GM12891 (cell line): ENCODE results near the gene HHAT. TPM values are rescaled to one million over a fixed set of nuclear protein-coding genes. Genes with fewer than 3 reads are reported as not detected.

Experiments used
- DNase-seq: peaks from one replicate; pipeline ENCODE4 v3.0.0; 2011; ENCODE audit warnings: low spot score; ENCODE audit not compliant: insufficient read length
- FAIRE-seq: peaks from 2 replicates; lab custom pipeline; 2011; peaks lifted over from hg19 to GRCh38; lab: Jason Lieb, UNC
- PAX5 ChIP-seq: IDR thresholded peaks from 2 replicates; pipeline ENCODE4 v1.6.1; 2011; ENCODE audit warnings: low read length, moderate library complexity, mild to moderate bottlenecking; ENCODE audit not compliant: insufficient read depth, severe bottlenecking
- POLR2A ChIP-seq: IDR thresholded peaks from 2 replicates; pipeline ENCODE4 v1.6.1; 2011; ENCODE audit warnings: low read depth, low read length, control low read depth
- POLR2AphosphoS5 ChIP-seq: IDR thresholded peaks from 2 replicates; pipeline ENCODE4 v1.6.1; 2011; ENCODE audit warnings: low read depth, low read length, control low read depth
- POU2F2 ChIP-seq: IDR thresholded peaks from 2 replicates; pipeline ENCODE4 v1.6.1; 2011; ENCODE audit warnings: low read depth, mild to moderate bottlenecking, control low read depth, low read length, moderate library complexity
- SPI1 ChIP-seq: IDR thresholded peaks from 2 replicates; pipeline ENCODE4 v1.6.1; 2011; ENCODE audit warnings: low read depth, low read length, control low read depth
- TAF1 ChIP-seq: IDR thresholded peaks from 2 replicates; pipeline ENCODE4 v1.6.1; 2011; ENCODE audit warnings: low read depth, low read length, control low read depth
- polyA plus RNA-seq: library from polyadenylated mRNA; unstranded; fragments of >200 nt; gene quantifications from one replicate; pipeline ENCODE4 v1.2.1, GENCODE V29; 2012; ENCODE audit warnings: low read depth, missing spikeins, inconsistent platforms; ENCODE audit not compliant: missing spikeins

The HHAT gene
- polyA plus RNA-seq = 1.7 TPM

GRCh38 chr1:210328746-210329503 lies at the start of gene HHAT:
Gene HHAT, plus strand, starts transcription at chr1:210328902. Its CDS starts 20,074 bp downstream, at chr1:210348976.
- TF ChIP-seq POLR2A (peak; percentile 64; the same call in 1 of the 2 replicates), TAF1 (no peak)
- FAIRE-seq = no peak

GRCh38 chr1:210280221-210280620 lies 48.5 kb upstream of the HHAT start:
- FAIRE-seq (no peak), DNase-seq (no peak)
- no peak for TF ChIP-seq POLR2AphosphoS5
- TF ChIP-seq SPI1 = no peak
- no peak for TF ChIP-seq PAX5
- TF ChIP-seq POLR2A = no peak
- TF ChIP-seq POU2F2 = no peak
- TF ChIP-seq TAF1 = no peak

More at GRCh38 chr1:210328746-210329503, at the start of gene HHAT:
- DNase-seq = peak; percentile 68

- FAIRE-seq (no peak), DNase-seq (no peak)
- no peak for TF ChIP-seq POLR2A
- no peak for TF ChIP-seq PAX5
- no peak for TF ChIP-seq SPI1
- TF ChIP-seq TAF1 = no peak
- no peak for TF ChIP-seq POLR2AphosphoS5
- no peak for TF ChIP-seq POU2F2
Measured at GRCh38 chr1:210288116-210288515, 40.6 kb upstream of the HHAT start.

GRCh38 chr1:210289248-210289647 lies 39.5 kb upstream of the HHAT start:
- TF ChIP-seq PAX5 (no peak), SPI1 (no peak), POLR2AphosphoS5 (no peak), POU2F2 (no peak), TAF1 (no peak), POLR2A (no peak)
- no peak for DNase-seq
- FAIRE-seq = no peak

GRCh38 chr1:210291081-210291764 lies 37.5 kb upstream of the HHAT start:
- no peak for DNase-seq
- FAIRE-seq = no peak
- no peak for TF ChIP-seq POLR2A

GRCh38 chr1:210291786-210292230 lies 36.9 kb upstream of the HHAT start:
- no peak for TF ChIP-seq SPI1
- TF ChIP-seq PAX5 = no peak
- TF ChIP-seq TAF1 = no peak
- no peak for TF ChIP-seq POLR2AphosphoS5
- TF ChIP-seq POLR2A = no peak
- TF ChIP-seq POU2F2 = no peak
- no peak for FAIRE-seq
- DNase-seq = no peak

- DNase-seq = peak; percentile 51
- FAIRE-seq = no peak
Measured at GRCh38 chr1:210292231-210292871, 36.4 kb upstream of the HHAT start.

GRCh38 chr1:210293171-210293607 lies 35.5 kb upstream of the HHAT start:
- FAIRE-seq = no peak
- no peak for TF ChIP-seq TAF1
- TF ChIP-seq PAX5 = no peak
- TF ChIP-seq SPI1 = no peak

More at GRCh38 chr1:210292231-210292871, 36.4 kb upstream of the HHAT start:
- TF ChIP-seq POLR2AphosphoS5 = no peak
- no peak for TF ChIP-seq TAF1
- TF ChIP-seq SPI1 = no peak
- no peak for TF ChIP-seq POU2F2
- TF ChIP-seq POLR2A = no peak
- TF ChIP-seq PAX5 = no peak

GRCh38 chr1:210294999-210295745 lies 33.5 kb upstream of the HHAT start:
- FAIRE-seq (no peak), DNase-seq (no peak)
- no peak for TF ChIP-seq SPI1
- no peak for TF ChIP-seq POU2F2
- TF ChIP-seq POLR2A = no peak
- no peak for TF ChIP-seq TAF1
- no peak for TF ChIP-seq POLR2AphosphoS5
- TF ChIP-seq PAX5 = no peak

More at GRCh38 chr1:210293171-210293607, 35.5 kb upstream of the HHAT start:
- DNase-seq = no peak
